ENCODE data around the gene PGP.

PGP gene

DNA sequence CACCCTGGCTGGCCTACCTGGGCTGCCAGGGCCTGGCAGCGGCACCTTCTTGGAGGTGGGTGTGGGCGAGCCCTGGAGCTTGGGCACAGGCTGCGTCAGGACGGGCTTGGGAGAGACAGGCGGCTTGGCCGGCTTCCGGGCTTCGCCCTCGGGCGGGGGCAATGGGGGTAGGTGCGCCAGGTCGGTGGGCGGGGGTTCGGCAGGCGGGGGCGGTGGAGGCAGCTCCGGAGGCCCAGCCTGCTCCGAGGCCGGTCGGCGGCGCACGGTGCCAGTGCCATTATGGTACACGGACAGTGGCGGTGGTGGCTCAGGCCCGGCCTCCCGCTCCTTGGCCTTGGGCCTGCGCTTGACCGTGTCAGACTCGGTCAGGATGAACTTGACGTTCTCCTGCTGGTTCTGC, 35.1 kb downstream of the PGP start:
- DNase-seq = no peak

DNA sequence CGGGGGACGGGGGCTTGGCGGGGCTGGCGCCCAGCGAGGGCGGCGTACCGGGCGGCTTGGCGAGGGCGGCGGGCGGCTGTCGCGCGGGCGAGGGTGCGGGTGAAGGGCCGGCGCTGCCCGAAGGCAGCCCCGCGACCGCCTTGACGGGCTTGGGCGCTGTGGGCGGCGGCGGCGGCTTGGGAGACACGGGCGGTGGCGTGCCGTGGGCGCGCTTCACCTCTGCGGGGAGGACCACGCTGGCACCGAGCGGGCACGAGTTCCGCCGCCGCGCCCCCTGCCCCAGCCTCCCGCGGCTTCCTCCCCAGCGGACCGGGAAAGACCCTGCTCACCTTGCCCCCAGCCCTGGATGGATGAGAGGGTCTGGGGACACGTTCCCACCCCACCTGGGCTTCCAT, 35.5 kb downstream of the PGP start:
- DNase-seq = no peak

DNA sequence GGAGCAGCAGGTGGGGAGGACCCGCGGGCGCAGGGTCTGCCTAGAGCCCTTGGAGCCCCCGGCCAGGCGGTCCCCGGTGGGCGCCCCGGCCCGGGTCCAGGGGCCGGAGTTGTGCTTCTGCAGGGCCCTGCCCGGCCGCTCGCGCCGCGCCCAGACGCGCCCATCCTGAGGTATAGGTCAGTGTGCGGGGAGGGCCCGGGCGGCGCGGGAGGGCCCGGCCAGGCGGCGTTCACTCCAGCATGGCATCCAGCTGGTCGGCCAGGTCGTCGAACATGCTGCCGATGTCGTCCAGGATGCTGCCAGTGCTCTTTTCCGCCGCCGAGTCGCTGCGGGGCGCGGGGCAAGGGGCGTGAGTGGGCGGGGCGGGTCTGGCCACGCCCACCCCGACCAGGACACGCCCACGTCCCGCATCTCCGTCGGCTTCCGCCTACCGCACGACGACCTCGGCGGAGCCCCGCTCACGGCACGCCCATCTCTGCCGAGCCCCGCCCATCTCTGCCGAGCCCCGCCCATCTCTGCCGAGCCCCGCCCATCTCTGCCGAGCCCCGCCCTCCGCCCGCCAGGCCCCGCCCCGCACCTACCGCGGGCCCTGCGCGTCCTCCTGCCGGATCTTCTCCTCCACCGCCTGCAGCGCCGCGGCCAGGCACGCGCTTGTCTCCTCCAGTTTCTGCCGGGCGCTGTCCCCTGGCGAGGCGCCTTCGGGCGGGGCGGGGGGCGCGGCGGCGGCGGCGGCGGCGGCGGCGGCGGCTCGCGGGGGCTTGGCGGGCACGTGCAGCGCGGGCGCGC, 36.1 kb downstream of the PGP start:
- peak; percentile 49 for DNase-seq

DNA sequence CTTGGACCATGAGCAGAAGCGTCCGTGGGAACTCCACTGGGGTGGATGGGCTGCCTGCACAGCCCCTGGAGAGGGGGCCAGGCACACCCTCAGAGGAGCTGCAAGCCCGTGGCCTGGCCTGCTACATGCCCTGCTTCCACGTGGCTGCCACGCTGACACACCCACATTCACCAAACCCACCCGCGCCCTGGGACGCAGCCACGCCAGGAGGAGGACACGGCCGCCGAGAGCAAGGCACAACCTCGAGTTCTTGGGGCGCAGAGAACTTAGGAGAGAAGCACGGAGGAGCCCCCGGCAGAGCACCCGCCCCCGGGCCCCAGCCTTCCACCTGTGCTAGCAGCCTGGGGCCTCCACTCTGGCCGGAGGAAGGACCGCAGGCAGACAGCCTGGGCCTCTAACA, 37.1 kb downstream of the PGP start:
- DNase-seq = no peak

DNA sequence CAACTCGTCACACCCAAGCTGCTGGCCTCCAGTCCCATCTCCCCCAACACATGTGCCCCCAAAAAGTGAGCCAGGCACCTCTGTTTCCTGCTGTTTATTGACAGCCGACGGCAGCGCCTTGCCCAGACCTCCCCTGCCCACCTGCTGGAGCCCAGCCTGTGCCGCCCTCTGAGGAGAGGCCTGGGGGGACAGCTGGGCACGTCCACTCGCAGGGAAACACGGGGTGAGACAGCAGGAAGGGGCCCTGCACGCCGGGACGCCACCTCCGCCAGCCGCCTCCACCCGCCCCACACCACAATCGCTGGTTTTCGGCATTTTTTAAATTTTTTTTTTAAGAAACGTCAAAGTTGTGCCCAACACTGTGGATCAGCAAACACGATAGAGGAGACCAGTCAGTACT, 37.5 kb downstream of the PGP start:
- no peak for DNase-seq

DNA sequence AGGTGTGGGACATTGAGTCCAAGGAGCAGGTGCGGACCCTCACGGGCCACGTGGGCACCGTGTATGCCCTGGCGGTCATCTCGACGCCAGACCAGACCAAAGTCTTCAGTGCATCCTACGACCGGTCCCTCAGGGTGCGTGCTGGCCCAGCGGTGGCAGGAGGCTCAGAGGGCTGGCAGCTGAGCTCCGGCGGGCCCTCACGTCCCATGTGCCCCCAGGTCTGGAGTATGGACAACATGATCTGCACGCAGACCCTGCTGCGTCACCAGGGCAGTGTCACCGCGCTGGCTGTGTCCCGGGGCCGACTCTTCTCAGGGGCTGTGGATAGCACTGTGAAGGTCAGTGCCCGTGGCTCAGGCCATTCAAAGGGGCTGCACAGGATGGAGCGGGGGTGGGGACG, 38.6 kb downstream of the PGP start:
- DNase-seq = no peak

DNA sequence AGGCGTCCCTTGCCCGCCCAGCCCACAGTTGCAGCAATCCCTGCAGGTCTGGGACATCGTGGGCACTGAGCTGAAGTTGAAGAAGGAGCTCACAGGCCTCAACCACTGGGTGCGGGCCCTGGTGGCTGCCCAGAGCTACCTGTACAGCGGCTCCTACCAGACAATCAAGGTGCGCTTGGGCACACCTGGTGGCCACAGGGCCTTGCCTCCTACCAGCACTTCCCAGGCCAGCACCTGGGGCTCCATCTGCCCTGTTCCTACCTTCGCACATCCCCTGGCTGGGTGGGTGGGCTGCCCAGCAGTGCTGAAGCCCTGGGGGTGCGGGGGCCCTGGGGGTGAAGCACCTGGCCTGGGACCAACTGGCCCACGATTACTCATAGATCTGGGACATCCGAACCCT, 39.2 kb downstream of the PGP start:
- DNase-seq = no peak

DNA sequence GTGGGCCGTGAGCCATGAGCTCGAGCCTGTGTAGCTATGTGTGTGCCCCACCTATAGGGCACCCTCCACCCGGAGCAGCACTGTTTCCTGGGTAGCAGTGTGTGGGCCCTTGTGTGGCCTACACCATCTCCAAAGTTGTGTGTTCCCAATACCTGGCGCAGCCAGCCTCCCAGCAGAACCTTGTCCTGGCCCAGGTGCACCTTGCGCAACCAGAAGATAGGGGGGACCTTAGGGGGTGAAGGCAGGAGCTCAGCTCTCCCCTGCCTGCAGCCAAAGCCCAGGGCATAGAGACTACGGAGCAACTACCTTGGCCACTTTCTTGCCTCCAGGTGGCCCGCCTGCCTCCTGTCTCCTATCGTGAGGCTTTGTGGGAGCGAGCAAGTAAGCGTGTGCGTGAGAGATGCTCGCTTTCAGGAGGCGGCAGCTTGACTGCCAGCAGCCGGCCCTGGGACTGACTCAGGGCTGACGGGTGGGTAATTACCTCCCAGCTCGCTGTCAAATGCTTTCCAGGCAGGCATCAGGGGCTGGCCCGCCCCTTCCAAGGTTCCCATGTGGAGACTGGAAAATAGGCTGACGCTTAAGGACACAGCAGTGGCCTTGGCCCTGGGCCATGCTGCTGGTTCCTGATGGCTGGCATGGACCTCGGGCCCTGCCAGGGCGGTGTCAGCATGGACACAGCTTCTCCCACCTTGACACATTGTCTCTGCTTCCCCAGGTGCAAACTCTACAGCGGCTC, 40.1 kb downstream of the PGP start:
- no peak for DNase-seq

DNA sequence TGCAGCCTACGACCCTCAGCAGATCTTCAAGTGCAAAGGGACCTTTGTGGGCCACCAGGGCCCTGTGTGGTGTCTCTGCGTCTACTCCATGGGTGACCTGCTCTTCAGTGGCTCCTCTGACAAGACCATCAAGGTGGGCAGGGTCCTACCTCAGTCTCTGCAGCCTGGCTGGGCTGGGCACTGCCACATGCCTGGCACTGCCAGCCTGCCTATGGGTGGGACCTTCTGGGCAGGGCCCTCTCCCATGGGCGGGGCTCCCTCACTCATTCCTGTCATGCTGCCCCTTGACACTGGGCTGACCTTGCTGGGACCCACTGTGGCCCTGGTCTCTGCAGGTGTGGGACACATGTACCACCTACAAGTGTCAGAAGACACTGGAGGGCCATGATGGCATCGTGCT, 40.7 kb downstream of the PGP start:
- no peak for DNase-seq

DNA sequence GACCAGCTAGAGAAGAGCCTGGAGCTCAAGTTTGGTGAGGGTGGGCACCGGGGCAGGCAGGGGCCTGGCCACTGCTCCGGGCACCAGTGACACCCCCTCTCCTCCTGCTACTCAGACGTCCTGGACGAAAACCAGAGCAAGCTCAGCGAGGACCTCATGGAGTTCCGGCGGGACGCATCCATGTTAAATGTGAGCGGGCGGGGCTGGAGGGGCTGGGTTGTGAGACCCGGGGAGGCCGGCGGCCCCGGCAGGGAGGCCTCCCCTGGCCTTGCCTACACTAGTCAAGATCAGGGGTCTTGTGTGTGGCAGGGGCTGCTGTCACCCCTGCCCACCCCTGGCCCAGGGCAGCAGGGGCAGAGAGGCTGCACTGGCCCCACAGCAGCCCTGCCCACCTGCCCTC, 41.3 kb downstream of the PGP start:
- no peak for DNase-seq

DNA sequence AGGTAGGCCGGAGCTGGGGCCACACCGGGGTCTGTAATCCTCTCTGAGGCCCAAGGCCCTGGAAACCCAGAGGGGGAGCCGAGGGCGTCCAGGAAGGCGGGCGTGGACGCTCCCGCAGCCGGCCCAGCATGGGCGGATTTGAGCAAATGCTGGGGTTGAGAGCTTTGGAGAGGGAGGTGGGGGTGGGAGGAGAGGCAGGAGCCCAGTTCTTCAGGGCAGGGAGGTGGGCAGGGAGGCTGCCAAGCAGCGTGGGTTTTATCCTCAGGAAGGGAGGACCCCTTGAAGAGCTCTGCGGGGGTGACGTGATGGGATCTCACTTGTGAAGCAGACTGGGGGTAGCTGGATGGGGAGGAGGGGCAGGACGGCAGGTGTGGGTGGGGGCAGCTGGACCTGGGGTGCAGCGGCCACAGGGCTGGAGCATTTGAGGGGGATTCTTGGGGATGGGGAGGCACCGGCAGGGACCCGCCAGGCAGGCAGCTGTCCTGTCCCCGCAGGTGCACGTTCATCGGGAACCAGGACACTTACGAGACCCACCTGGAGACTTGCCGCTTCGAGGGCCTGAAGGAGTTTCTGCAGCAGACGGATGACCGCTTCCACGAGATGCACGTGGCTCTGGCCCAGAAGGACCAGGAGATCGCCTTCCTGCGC, 41.8 kb downstream of the PGP start:
- no peak for DNase-seq

DNA sequence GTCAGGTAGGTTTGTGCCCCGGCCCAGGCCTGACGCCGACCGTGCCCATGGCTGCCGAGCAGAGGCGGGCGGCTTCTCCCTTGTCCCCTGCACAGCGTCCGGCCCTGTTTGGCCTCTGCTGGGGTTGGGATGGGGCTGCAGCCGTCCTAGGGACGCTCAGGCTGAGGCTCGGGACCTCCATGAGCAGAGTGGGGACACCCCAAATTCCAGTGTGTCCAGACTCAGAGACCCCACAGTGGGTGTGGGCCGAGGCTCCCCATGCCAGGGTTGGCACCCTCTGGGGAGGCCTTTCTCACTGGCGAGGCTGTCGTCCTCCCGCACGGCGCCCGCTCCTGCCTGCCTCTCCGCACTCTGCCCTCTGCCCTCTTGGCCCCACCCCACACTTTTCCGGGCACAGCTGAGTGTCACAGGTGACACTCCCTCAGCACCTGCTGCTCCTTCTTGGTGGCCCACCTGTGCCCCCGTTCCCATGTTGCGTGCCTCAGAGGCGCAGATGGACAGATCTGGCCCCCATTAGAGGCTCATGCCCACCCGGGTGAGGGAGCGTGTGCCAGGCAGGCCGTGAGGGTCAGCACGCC, 43.0 kb downstream of the PGP start:
- DNase-seq = no peak

DNA sequence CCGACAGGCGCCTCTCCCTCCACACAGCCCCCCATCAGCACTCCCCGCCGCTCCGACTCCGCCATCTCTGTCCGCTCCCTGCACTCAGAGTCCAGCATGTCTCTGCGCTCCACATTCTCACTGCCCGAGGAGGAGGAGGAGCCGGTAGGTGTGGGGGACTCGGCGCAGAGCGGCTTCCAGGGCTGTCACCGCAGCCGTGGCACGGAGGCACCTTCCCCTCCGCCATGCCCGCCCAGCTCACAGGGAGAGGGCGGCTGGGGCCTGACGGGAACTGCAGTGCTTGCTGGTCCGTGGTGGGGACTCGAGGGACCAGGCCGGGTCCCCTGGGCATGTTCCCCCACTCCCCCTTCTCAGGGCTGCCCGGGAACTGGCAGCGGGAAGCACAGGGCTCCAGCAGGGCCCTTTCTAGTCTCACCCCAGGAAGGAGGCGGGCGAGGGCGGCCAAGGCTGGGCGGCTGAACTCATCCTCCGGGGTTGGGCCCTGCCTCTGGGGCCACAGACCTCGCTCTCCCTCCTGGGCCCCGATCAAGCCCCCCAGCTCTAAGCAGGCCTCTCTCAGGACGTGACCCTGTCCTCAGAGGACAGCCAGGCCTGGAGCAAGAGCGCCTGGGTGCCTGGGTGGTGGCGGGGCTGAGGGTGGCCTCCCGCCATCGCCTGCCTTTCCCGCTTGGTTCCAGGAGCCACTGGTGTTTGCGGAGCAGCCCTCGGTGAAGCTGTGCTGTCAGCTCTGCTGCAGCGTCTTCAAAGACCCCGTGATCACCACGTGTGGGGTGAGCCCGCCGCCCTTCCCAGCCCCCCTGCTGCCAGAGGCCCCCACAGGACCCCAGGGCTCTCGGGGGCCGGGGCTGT, 43.8 kb downstream of the PGP start:
- DNase-seq = no peak

DNA sequence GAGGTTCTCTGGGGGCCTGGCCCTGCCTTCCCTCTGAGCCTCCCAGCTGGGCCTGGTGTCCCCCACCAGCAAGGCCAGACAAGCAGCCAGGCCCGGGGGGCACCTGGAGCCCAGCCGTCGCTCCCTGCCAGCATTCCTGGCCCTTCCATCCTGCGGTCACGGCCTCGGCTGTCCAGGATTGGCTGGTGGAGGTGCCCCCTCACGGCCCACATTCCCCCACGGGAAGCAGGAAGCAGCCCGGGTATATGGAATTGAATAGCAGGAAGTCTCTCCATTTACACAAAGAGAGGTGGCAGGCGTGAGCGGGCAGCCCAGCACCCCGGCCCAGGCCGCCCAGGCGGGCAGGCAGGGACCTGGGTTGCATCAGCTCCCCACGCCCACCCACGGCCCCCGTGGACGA, 44.6 kb downstream of the PGP start:
- no peak for DNase-seq

DNA sequence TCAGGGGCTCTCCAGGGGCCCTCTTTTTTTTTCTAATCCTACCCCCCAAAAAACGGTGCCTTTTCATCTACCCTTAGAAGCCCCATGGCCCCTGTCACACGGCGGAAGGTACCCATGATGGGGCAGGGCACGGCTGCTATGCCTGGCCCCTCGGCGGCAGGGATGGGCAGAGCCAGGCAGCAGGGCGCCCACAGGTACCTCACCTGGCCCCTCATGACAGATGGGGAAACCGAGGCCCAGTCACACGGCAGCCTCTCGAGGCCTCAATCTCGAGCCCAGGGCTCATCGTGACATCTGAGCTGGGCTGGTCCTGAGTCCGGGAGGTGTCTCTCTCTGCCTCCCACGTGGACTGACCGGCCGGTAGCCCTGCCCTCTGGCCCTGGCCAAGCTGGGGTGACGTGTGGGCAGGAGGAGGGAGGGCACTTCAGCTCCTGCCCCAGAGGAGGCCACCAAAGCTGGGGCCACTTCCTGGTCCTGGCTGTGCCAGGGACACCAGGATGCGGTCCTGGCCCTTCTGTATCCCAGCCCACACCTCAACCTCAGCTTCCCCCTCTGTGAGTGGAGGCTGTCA, 47.5 kb downstream of the PGP start:
- DNase-seq = no peak

DNA sequence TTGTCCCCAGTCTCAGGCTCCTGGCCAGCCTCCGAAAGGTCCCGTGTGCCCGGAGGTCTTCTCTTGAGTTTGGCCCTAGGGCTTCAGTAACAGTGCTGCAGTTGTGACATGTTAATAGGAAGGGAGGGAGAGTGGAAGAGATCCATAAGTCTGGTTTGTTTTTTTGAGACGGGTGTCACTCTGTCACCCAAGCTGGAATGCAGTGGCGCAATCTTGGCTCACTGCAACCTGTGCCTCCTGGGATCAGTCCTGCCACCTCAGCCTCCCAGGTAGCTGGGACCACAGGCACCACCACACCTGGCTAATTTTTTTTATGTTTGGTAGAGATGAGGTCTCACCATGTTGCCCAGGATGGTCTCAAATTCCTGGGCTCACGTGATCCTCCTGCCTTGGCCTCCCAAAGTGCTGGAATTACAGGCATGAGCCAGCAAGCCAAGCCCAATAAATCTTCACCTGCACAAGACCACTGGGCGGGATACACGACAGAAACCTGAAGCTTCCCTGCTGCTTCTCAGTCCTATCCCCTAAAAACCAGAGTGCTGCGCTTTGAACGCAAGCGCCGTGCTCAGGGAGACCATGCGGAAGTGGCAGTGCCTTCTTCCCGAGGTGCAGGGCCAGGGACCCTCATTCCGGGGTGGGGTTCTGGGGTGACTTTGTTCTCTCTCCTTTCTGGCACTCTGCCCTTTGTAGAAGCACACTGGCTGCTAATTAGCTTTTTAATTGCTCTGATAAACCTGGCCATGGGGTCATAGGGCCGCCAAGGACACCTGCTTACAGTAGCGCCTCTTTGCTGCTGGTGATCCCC, 48.2 kb downstream of the PGP start:
- DNase-seq = no peak

DNA sequence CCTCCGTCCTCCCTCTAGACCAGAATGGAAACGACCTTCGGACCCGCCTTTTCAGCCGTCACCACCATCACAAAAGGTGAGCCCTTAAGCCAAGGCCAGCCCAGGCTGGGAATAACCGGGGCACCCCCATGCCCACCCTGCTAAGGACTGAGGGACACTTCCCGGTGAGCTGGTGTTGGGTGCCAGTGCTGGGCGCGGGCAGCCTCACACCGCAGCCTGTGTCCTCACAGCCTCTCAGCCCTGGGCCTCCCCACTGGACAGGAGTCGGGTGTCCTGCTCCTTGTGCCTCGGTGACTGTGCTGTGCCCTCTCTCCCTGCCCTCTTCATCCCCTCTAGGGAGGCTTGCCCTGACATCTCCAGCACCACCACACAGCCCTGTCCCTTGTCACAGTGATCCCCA, 48.8 kb downstream of the PGP start:
- no peak for DNase-seq

DNA sequence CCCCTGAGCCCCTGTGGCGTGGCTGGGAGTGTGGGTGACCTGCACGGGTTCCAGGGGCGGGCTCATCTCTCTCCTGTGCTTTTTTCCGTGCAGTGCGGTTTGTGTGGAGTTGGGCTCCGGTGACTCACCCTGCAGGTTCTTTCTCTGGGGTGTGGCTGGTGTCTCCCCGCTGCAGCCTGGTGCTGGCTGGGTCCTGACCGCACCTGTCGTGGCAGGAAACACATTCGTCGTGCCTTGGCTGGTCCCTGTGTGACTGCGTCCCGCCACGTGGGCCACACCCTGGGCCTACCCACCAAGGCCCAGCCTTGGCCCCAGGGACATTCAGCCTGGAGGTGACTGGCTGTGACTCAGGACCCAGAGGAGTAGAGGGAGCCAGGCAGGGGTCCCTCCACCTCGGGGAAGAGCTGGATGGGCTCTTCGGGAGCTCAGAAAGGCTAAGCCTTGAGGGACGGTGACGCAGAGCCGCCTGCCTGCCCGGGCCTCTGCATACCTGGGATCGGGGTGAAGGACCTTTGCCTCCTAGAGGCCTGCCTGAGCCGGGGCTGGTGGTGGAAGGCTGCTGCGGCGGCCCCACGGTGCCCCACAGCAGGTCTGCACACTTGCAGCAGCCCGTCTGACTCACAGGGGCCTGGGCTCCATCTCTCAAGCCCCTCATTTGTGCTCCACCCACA, 51.3 kb downstream of the PGP start:
- no peak for DNase-seq

DNA sequence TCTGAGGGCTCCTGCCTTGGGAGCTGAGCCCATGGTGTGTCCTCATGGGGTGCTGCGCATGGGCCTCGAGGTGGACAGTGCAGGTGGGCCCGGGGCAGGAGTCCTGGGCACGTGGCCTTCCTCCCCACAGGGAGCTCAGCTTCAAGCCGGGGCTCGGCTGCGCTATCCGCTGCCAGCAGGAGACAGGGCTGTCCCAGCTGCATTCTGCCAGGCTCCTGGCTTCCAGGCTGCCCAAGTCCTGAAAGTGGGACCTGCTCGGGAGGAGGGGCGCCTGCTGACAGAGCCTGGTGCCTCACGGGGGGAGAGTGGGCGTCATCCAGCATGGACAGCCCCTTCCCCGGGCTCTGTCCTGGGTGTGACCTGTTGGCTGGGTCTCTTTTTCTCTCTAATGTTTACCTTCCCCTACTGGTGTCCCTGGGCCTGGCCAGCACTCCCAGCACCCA, 51.9 kb downstream of the PGP start:
- DNase-seq = no peak

DNA sequence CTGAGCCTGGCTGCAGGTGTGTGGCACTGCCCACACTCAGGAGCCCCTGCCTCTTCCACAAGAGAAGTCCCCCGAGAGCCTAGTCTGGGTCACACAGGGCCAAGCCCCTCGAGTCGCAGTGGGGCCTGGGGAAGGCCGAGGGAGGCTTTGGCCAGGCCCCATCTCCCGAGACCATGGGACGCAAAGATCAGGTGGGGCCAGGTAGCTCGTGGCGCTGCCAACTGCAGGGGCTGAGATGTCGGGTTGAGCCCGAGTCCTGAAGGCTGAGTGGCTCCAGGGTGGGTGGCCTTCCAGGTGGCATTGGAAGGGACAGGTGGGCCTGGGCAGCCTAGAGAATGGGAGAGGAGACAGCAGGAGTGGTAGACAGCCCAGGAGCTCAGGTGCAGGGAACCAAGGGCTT, 52.7 kb downstream of the PGP start:
- DNase-seq = no peak

All from activated CD4-positive, CD25-positive, alpha-beta regulatory T cell treated with anti-CD3 and anti-CD28 coated beads, Interleukin-2, amount 50 U/mL, for 72 hours (primary cell).